Keratinocyte (primary cell): ENCODE data around the gene SPSB2. TPM values are rescaled to one million over a fixed set of nuclear protein-coding genes. Genes with fewer than 3 reads are reported as not detected.

Source experiments
- DNase-seq: peaks from one replicate; pipeline ENCODE4 v3.0.0-alpha.2; 2011; ENCODE audit warnings: low read depth, missing footprints, low spot score
- FAIRE-seq: peaks from 2 replicates; lab custom pipeline; 2011; peaks lifted over from hg19 to GRCh38; lab: Jason Lieb, UNC
- H2AFZ ChIP-seq: 2 replicates; pipeline ENCODE4 v1.6.0; 2012; ENCODE audit warnings: low read length, control low read depth, inconsistent platforms; ENCODE audit not compliant: control insufficient read depth
- H3K27ac ChIP-seq: 2 replicates; pipeline ENCODE4 v1.5.1; 2011; ENCODE audit warnings: low read length; ENCODE audit not compliant: control insufficient read depth, insufficient read depth
- H3K27me3 ChIP-seq: 3 replicates; pipeline ENCODE4 v1.6.0; 2011; ENCODE audit warnings: low read length; ENCODE audit not compliant: control insufficient read depth, insufficient read depth; ENCODE audit errors: extremely low read depth
- H3K36me3 ChIP-seq, 2 experiments: 2 replicates in 1 of 2; 3 replicates in 1 of 2; pipeline ENCODE4 v1.5.1; 2011; ENCODE audit warnings: low read length in 2 of 2, mild to moderate bottlenecking in 1 of 2; ENCODE audit not compliant: control insufficient read depth in 2 of 2, insufficient read depth in 2 of 2; ENCODE audit errors: extremely low read depth in 1 of 2
- H3K4me1 ChIP-seq: 3 replicates; pipeline ENCODE4 v1.5.1; 2011; ENCODE audit warnings: low read length; ENCODE audit not compliant: control insufficient read depth, insufficient read depth; ENCODE audit errors: extremely low read depth
- H3K4me2 ChIP-seq: 3 replicates; pipeline ENCODE4 v1.6.0; 2011; ENCODE audit warnings: low read depth, low read length; ENCODE audit not compliant: control insufficient read depth, insufficient read depth; ENCODE audit errors: extremely low read depth
- H3K4me3 ChIP-seq, 3 experiments: fragments of 200-600 bp in 1 of 3; sonication (generic) in 1 of 3; 2 replicates in 2 of 3; 3 replicates in 1 of 3; pipeline ENCODE4 v1.5.1; 2011 to 2016; ENCODE audit warnings: low read length in 3 of 3, mild to moderate bottlenecking in 3 of 3, control low read depth in 2 of 3, inconsistent platforms in 1 of 3, low read depth in 1 of 3, mixed read lengths in 1 of 3, mixed run types in 1 of 3, moderate library complexity in 1 of 3; ENCODE audit not compliant: control insufficient read depth in 2 of 3, insufficient read depth in 2 of 3; ENCODE audit errors: extremely low read depth in 1 of 3
- H3K79me2 ChIP-seq: 2 replicates; pipeline ENCODE4 v1.6.0; 2012; ENCODE audit warnings: low read length; ENCODE audit not compliant: control insufficient read depth, insufficient read depth
- H3K9ac ChIP-seq: 3 replicates; pipeline ENCODE4 v1.6.0; 2011; ENCODE audit warnings: low read length; ENCODE audit not compliant: control insufficient read depth, insufficient read depth; ENCODE audit errors: extremely low read depth
- H3K9me1 ChIP-seq: 3 replicates; pipeline ENCODE4 v1.6.0; 2011; ENCODE audit warnings: low read length; ENCODE audit not compliant: control insufficient read depth, insufficient read depth; ENCODE audit errors: extremely low read depth
- H3K9me3 ChIP-seq: 2 replicates; pipeline ENCODE4 v1.5.1; 2012; ENCODE audit warnings: low read depth, low read length; ENCODE audit not compliant: control insufficient read depth
- H4K20me1 ChIP-seq: 3 replicates; pipeline ENCODE4 v1.6.0; 2011; ENCODE audit warnings: low read length; ENCODE audit not compliant: control insufficient read depth, insufficient read depth; ENCODE audit errors: extremely low read depth
- CTCF ChIP-seq, 3 experiments: IDR thresholded peaks in 1 of 3; conservative IDR thresholded peaks in 1 of 3; optimal IDR thresholded peaks in 1 of 3; 2 replicates in 2 of 3; 3 replicates in 1 of 3; pipeline versions ENCODE3 to v1.5.1; 2011; ENCODE audit warnings: low read length in 3 of 3, mild to moderate bottlenecking in 3 of 3, moderate library complexity in 2 of 3, control low read depth in 1 of 3, inconsistent platforms in 1 of 3; ENCODE audit not compliant: insufficient read depth in 2 of 3; ENCODE audit errors: extremely low read depth in 1 of 3
- EZH2 ChIP-seq: IDR thresholded peaks from one replicate; pipeline ENCODE4 v1.6.1; 2012; ENCODE audit warnings: inconsistent platforms, mild to moderate bottlenecking, low read length, moderate library complexity
- dilution Hi-C: fragments of 300-500 bp; cut with MboI; formaldehyde crosslinking; loops from one replicate; pipeline ENCODE4 v1.7.0; 2020; ENCODE audit warnings: low sequenced_read_pairs; ENCODE audit not compliant: extremely low pct_ligation_motif_present
- polyA plus RNA-seq, 5 experiments: library from polyadenylated mRNA; depleted of rRNA in 3 of 5; stranded (reverse) in 3 of 5; stranded (forward) in 1 of 5; unstranded in 1 of 5; fragments of >200 nt; gene quantifications; 1 replicate in 1 of 5; 2 replicates in 3 of 5; 3 replicates in 1 of 5; pipeline versions ENCODE4 v1.2.1 to v1.2.3, GENCODE V29; 2011 to 2012; ENCODE audit warnings: missing spikeins in 2 of 5, low read depth in 1 of 5, low replicate concordance in 1 of 5

Gene SPSB2
- polyA plus RNA-seq, 1 donor (not counting 4 experiments of a cell fraction or from before 2014, with no cell fraction given), result 4.9 TPM

DNA sequence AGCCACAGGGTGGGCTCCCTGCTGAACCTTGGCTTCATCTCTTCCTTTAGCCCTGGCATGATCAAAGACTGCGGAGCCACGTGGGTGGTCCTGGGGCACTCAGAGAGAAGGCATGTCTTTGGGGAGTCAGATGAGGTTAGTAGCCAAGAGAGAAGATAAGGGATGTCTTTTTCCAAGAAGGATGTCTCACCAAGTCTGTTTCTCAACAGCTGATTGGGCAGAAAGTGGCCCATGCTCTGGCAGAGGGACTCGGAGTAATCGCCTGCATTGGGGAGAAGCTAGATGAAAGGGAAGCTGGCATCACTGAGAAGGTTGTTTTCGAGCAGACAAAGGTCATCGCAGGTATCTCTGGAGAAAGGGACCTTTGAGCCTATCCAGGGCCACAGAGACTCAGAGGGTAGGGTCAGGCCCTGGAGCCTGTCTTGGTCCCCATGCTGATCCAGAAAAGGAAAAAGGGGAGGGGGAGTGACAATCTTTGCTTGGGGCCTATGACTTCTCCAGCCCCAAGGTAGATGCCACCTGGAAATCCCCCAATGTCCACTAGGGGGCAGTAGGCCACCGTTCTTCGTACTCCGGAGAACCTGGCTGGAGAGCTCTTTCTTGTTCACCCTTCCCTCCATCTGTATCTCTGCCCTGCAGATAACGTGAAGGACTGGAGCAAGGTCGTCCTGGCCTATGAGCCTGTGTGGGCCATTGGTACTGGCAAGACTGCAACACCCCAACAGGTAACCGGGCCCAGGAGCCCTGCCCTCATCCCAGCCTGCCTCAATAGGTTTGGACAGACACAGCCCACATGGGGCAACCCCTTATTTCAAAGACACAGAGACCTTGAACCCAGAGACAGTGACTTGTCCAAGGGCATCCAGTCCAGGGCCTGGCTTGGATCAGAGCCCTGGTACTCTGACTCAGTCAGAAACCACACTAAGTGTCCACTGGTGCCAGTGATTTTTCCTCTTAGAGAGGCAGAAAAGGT lies 3.8 kb downstream of the SPSB2 start:
- Histone ChIP-seq H3K27ac (peak overlapping the region; percentile 12), H3K9me1 (no peaks in the 10 kb centered on the region), H4K20me1 (peaks cover 25% of the 10 kb centered on the region), H3K4me1 (peaks cover 45% of the 10 kb centered on the region), H3K4me3 (peak overlapping the region; percentile 87 to 93 (median 88)), H3K36me3 (peaks cover 23 to 24% of the 10 kb centered on the region in 2 experiments), H3K27me3 (no peaks in the 10 kb centered on the region), H3K4me2 (peak overlapping the region; percentile 97), H3K9ac (peak overlapping the region; percentile 82), H3K79me2 (peaks cover 44% of the 10 kb centered on the region), H3K9me3 (no peaks in the 10 kb centered on the region), H2AFZ (no peak overlapping the region)
- TF ChIP-seq CTCF (optimal IDR thresholded peaks at IDR 0.05 in 1 of 3, IDR thresholded peaks at IDR 0.05 in 1 of 3, conservative IDR thresholded peaks at IDR 0.05 in 1 of 3; ENCODE audit: extremely low read depth in 1 of 3, insufficient read depth in 2 of 3, low read length in 3 of 3) (peak; percentile 85 to 93 (median 90)), EZH2 (no peak)
- dilution Hi-C loops, result no loop called here
- peak; percentile 67 for FAIRE-seq
- DNase-seq, result no peak

GRCh38 chr12:6868211-6869048 lies 4.7 kb downstream of the SPSB2 start:
- peaks cover 44% of the 10 kb centered on the region for H3K79me2 ChIP-seq
- H3K4me3 ChIP-seq, result peak overlapping the region; percentile 87 to 93 (median 88)
- FAIRE-seq, result no peak

More at GRCh38 chr12:6868211-6869048, 4.7 kb downstream of the SPSB2 start:
- Histone ChIP-seq H3K27ac (peak overlapping the region; percentile 62), H3K9ac (peak overlapping the region; percentile 82), H2AFZ (no peak overlapping the region), H3K27me3 (no peaks in the 10 kb centered on the region), H3K36me3 (peaks cover 23 to 27% of the 10 kb centered on the region in 2 experiments), H4K20me1 (peaks cover 25% of the 10 kb centered on the region), H3K4me1 (peaks cover 41% of the 10 kb centered on the region), H3K9me3 (no peaks in the 10 kb centered on the region), H3K4me2 (peak overlapping the region; percentile 97), H3K9me1 (no peaks in the 10 kb centered on the region)
- no peak for DNase-seq
- TF ChIP-seq EZH2, result no peak
- peak in 2 of 3 experiments; percentile 24 to 31 for TF ChIP-seq CTCF (optimal IDR thresholded peaks at IDR 0.05 in 1 of 3, IDR thresholded peaks at IDR 0.05 in 1 of 3, conservative IDR thresholded peaks at IDR 0.05 in 1 of 3; ENCODE audit: extremely low read depth in 1 of 3, insufficient read depth in 2 of 3, low read length in 3 of 3)
- dilution Hi-C loops, result no loop called here
